ENCODE data around the gene AKAP13.
"Not testable (repeated sequence)": the region's sequence is repeated elsewhere in the genome, so short reads cannot be mapped to it uniquely, and the experiment has no call there.

The AKAP13 gene

DNA sequence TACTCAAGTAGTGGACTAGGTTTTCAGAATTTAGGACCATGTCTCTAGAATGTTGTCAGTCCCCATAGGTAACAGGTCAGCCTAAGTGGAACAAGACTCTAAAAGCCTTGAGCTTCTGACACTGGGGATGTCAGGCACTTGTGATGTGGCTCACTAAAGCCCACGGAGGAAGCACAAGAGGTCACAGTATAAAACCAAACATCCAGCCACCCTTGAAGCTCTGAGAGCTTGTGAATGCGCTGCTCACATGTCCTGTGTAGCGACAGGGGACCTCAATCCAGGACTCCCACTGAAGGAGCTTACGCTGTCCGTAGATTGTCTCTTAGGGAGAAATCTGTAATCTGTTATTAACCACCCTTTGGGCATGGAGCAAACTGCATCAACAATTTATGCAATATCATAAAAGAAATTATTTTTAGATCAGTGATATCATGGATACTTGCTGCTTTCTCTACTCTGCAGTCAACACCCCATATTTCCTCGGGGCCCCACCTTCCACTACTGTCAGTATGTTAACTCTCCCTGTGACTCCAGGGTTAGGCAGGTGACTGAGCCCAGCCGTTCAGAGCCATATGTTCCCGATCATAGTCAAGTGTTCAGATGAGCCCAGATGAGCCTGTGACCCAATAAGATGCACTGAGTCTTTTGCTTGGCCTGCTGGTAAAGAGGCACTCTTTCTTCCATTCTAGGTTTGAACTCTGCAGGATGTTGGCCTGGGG, 32.2 kb upstream of the AKAP13 start:
- DNase-seq (ENCODE audit: low spot score): not testable (repeated sequence)

DNA sequence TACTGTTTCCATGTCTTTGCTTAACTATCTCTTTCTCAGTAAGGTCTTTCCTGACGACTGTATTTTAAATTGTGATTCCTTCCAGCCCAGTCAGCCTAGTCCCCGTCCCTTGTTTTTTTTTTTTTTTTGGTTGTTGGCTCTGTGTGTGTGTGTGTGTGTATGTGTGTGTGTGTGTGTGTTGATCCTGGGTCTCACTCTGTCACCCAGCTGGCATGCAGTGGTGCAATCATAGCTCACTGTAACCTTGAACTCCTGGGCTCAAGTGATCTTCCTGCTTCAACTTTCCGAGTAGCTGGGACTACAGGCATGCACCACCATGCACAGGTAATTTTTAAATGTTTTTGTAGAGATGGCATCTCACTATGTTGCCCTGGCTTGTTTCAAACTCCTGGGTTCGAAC, 31.3 kb upstream of the AKAP13 start:
- not testable (repeated sequence) for DNase-seq (ENCODE audit: low spot score)

DNA sequence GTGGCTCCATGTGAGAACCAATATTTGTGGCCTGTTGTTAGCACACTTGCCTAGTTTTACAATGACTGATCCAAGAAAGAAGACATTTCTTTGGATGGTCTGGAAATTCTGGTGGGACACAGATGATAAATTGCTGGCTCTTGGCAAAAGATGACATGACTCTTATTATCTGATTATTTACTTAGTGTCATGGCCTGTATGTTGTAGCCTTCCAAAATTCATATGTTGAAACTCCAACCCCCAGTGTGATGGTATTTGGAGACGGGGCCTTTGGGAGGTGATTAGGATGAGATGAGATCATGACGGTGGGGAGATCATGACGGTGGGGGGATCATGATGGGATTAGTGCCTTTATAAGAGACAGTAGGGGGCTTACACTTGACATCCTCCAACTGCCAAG, 30.0 kb upstream of the AKAP13 start:
- DNase-seq (ENCODE audit: low spot score): no peak

DNA sequence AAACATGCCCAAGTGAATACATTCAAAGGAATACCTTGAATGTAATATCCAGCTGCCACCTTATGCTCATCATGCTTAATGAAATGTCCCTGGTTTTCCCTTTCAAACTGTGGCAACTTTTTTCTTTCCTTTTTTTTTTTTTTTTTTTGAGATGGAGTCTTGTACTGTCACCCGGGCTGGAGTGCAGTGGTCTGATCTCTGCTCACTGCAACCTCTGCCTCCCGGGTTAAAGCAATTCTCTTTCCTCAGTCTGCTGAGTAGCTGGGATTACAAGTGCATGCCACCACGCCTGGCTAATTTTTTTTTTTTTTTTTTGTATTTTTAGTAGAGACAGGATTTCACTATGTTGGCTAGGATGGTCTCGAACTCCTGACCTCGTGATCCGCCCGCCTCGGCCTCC, 28.9 kb upstream of the AKAP13 start:
- not testable (repeated sequence) for DNase-seq (ENCODE audit: low spot score)

DNA sequence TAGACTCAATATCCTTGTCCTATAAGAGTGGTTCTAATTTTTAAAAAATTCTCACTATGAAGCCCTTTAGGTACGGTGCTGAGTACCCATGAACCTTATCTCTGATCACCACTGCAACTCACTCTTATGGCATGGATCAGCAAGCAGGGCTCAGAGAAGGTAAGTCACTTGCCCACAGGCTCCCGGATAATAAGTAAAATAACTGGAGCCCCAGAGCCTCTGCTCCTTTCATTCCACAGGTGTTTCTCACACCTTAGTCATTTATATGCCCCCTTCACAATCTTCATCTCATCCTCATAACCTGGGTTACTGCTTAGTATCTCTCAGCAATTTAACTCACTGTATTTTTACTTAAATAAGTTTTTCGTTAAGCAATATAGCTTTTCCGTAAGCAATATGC, 28.4 kb upstream of the AKAP13 start:
- no peak for DNase-seq (ENCODE audit: low spot score)

DNA sequence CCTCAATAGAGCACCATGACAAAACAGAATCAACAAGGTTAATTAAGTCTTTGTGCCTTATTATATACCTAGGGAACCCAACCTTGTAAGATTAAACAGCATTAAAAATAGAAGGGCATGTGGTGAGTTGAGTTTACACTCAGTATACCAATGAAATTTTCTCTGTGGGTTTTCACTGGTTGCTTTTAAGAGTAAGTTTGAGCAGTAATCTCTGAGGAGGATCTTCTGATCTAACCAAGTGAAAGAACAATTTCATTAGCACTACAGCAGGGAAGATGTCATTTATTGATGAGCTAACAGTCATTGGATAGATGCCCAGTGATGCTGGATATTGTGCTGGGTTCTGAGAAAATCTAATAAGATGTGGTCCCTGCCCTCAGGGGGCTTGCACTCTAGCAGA, 26.9 kb upstream of the AKAP13 start:
- DNase-seq (ENCODE audit: low spot score): no peak

DNA sequence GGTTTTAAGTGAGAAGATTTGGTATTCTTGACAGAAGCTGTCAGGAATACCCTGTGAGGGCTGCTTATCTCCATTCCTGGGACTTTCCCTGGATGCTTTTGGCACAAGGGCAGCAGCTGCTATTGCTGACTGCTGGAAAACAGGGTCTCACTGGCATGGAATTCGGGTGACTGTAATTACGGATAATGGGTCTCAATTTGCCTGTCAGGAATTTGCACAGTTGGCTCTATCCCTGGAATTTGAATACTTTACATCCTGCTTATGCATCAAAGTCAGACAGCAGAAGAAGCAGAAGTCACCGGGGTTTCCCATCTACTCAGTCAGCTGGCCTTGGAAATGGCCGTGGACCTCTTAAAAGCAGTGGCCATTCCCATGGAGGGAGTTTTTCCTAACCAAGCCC, 25.9 kb upstream of the AKAP13 start:
- no peak for DNase-seq (ENCODE audit: low spot score)

DNA sequence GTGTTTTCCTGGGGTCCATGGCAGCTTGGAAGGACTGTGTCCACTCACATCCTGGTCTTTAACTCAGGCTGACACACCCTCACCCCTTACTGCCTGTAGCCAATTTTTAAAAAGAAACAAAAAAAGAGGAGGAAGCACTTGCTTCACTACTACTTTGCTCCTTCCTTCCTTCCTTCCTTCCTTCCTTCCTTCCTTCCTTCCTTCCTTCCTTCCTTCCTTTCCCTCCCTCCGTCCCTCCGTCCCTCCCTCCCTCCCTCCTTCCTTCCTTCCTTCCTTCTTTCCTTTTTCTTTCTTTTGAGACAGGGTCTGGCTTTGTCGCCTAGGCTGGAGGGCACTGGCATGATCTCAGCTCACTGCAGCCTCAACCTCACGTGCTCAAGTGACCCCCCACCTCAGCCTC, 25.5 kb upstream of the AKAP13 start:
- DNase-seq (ENCODE audit: low spot score): no peak

DNA sequence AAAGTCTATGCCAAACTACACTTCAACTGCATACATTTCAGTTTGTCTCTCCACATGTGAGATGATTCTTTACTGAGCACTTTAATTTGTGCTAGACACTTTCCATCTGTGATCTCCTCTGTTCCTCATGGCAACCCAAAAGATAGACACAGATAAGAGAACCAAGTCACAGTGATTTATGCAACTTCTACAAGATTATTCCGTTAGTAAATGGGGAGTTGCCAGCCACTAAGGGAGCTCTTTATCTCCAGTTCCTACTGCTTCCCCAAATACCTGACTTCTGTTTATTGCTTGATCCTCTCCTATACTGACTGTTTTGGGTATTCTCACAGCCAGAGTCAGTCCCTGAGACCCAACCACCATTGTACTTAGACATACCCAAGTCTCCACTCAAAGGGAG, 24.1 kb upstream of the AKAP13 start:
- DNase-seq (ENCODE audit: low spot score): no peak

DNA sequence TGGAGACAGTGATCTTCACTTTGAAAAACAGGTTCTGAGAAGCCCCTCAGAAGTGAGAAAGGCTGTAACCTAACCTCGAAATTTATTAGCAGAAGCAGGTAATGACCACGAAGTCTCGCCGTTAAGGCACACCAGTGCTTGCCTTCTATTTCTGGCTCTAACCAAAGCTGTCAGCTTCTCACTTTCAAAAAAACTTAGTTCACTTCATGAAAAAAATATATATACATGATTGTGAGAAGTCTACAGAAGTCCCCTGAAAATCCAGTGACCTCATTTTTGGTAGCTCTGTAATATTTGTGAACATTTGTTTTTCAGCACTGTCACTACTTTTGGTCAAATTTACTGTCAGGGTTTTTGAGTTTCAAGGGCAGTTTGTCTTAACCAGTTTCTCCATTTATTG, 19.1 kb upstream of the AKAP13 start:
- no peak for DNase-seq (ENCODE audit: low spot score)

DNA sequence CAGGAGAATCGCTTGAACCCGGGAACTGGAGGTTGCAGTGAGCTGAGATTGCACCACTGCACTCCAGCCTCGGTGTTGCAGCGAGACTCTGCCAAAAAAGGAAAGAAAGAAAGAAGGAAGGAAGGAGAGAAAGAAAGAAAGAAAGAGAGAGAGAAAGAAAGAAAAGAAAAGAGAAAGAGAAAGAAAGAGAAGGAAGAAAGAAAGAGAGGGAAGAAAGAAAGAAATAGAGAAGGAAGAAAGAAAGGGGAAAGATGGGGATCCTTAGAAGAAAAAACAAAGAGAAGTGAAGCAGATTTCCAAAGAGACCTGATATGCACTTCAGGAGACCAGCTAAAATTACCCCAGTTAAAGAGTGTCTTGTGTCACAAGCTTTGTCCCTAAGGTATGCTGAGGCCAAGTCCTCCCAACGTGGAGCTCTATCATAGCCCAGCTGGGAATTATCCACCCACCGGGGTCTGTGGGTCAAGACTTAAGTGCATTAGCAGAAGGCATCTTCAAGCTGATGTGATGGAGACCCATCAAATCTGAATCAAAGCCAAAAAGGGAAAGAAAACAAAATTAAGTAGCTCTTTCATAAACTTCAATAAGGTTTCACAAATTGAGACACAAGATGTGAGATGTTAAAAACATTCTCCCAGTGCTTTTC, 17.8 kb upstream of the AKAP13 start:
- DNase-seq (ENCODE audit: low spot score): no peak

DNA sequence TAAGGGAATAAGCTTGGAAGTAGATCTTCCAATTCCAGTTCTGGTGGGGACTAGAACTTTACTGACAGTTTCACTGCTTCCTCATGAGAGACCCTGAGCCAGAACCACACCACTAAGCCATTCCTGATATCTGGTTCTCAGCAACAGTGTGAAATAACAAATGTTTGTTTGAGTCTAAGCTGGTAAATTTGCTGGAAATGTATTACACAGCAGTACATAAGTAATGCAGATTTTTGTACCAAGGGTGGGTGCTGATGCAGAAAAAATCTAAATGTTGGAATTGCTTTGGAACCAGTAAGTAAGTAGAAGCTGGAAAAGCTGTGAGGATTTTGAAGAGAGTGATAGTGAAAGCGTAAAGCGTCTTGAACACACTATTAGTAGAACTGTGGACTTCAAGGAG, 14.4 kb upstream of the AKAP13 start:
- DNase-seq (ENCODE audit: low spot score): no peak

DNA sequence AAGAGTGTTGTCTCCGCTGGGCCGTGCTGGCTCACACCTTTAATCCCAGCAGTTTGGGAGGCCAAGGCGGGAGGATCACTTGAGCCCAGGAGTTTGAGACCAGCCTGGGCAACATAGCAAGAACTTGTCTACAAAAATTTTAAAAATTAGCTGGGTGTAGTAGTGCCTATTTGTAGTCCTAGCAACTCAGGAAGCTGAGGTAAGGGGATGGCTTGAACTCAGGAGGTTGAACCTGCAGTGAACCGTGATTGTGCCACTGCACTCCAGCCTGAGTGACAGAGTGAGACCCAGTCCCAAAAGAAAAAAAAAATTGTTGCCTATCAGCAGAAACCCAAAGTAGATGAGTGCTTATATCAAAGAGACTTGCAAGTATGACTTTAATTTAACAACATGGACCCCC, 12.7 kb upstream of the AKAP13 start:
- DNase-seq (ENCODE audit: low spot score): no peak

DNA sequence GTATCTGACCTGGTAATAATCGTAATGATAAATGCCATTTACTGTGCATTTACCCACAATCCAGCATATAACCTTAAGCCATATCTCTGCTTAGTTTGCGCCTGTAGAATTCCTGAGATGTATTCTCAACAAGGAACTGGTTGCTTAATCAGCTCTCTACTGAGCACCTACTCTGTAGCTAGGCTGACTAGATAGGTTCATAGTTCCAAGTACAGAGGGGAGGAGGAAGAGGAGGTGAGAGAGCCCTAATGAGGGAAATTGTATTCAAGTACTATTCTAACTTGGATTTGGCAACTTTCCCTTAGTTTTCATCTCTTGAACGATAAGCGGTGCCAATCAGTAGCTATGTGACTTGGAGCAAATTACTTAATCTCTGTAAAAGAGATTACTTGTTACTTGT, 5.6 kb upstream of the AKAP13 start:
- DNase-seq (ENCODE audit: low spot score): no peak

DNA sequence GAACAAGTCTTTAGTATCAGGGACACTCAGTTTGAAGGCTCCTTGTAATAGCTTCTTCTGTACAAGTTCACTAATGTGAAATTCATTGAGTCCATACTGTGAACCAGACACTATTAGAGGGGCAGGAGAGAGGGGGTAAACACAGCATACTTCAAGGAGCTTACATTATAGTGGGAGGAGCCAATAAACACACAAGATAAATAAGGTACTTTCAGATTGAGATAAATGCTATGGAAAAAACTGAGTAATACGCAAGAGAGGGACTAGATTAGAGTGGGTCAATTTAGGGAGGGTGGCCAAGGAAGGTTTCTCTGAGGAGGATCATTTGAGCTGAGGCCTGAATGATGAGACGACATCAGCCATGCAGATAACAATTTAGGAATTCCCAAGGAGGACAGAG, 3.1 kb upstream of the AKAP13 start:
- DNase-seq (ENCODE audit: low spot score): no peak

DNA sequence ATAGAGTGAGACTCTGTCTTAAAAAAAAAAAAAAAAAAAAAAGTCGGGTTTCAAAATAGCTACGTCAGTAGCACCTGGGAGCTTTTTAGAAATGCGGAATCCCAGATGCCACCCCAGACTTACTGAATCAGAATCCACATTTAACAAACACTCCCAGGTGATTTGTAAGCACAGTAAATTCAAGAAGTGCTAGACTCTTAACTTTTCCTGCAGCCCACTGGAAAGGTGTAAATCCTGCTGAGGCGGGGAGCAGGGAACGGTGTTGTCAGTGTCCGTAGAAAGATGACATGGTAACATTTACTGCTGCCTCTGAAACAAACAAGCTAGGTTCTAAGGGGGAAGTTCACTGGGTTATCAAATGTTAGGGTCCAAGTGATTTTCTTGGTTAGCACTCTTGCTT, 2.4 kb upstream of the AKAP13 start:
- DNase-seq (ENCODE audit: low spot score): no peak

DNA sequence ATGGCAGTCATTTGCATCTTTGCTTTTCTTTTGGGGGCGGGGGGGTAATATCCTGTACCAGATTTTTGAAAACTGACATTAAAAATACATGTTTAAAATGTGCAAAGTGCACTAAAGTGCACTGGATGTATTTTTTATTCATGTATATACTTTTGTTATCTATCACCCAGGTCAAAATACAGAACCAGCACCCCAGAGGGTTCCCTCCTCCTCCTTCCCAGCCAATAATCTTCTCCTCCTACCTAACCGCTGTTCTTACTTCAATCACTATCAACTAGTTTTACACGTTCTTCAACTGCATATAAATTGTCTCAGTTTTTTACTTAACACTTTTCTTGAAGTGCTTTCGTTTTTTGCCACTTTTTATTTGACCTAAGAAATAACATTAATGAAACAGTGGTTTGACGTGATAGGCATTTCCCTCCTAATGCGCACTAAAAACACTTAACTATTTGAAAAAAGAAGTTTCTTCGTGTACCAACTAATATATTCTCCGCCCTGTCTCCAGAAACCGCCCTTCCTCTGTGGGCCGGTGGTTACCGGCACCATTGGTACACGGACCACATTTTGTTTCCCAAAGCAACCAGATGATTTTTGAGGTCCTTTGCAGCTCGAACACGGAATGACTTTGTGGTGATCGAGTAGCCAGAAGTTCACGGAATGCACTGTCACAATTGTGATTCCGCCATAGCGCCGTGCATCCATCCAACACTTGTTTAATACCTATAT, 836 bp upstream of the AKAP13 start:
- no peak for DNase-seq (ENCODE audit: low spot score)

DNA sequence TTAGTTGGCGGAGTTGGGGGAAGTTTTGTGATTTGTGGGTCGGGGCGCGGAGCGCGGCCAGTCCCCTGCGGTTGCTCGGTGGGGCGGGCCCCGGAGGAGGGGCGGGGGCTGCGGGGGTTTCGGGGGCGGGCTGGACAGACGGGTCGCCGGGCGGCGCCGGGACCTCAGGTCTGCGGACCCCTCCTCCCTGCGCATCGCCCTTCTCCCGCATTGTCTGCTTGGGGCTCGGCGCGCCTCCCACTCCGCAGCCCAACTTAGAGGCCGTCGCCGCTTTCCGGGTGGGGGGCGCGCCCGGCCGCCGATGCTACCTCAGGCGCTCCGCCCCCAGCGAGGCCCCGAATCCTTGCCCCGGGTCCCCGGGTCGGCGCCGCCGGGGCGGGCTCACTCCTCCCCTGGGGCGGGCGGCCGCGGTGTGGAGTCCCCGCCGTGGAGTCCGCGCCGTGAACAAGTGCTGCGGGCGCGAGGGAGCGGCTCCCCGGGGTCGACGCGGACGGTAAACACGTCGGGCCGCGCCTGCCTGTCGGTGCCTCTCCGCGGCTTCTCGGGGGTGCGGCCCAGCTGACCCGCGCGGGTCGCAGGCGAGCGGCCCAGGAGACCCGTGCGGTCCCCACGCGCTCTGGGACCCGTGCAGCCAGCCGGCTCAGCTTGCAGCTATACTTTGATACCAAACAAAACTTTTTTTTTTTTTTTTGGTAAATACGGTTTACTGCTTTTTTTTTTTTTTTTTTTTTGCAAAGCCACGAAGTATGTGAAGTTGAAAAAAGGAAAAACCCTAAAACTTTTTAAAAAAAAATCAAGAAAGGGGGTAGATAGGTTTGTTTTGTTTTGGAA, 624 bp downstream of the AKAP13 start:
- DNase-seq (ENCODE audit: low spot score): no peak

DNA sequence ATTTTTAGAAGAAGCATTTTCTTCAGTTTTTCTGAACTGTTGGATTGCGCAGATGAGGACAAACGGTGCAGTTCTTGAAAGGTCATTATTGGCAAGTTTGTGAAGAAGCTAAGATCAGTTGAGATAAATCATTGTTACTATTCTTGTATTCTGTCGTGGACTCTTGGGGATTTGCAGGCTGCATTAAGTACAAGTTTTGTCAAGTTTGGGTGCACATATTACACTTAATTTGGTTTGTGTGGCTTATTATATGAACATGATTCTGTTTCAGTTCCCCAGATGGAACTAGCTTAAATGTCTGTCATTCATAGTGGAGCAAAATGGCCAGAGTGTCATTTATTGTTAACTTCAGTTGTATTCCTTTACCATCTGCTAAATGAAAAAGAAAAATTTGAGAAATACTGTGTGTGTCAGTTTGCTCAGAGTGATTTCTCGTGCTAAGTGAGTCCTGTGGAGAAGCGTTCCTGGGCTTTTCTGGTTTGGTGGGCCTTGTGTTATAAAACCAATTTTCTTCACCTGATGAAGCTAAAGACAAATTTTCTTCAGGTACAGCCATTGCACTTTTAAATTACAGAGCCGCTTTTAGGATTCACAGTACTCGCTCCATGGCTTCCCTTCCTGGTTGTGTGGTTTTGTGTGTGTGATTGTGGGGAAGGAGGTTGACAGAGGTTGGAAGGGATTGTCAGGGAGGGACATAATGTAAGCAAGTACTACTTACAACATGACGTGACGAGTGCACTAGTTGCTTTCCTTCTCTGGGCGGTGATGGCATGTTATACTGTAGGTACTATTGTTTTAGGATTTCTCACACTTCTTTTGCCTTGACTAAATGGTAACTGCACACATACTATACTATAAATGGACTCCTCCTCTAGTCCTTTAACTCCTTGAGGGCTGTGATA, 1.7 kb downstream of the AKAP13 start:
- no peak for DNase-seq (ENCODE audit: low spot score)

DNA sequence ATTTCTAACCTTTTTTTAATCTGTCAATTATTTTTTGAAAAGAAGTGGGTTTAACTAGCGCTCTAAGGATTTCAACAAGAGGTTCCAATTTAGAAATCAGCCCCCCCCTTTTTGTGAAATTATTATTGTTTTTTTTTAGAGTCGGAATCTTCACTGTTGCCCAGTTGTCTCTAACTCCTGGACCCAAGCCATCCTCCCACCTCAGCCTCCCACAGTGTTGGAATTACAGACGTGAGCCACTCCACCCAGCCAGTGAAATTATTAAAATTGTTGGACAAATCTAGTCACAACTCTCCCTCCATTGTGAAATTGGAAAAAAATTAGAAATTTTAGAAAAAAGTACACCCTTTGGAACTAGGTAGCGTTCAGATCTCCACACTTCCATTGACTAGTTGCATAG, 2.5 kb downstream of the AKAP13 start:
- no peak for DNase-seq (ENCODE audit: low spot score)

DNA sequence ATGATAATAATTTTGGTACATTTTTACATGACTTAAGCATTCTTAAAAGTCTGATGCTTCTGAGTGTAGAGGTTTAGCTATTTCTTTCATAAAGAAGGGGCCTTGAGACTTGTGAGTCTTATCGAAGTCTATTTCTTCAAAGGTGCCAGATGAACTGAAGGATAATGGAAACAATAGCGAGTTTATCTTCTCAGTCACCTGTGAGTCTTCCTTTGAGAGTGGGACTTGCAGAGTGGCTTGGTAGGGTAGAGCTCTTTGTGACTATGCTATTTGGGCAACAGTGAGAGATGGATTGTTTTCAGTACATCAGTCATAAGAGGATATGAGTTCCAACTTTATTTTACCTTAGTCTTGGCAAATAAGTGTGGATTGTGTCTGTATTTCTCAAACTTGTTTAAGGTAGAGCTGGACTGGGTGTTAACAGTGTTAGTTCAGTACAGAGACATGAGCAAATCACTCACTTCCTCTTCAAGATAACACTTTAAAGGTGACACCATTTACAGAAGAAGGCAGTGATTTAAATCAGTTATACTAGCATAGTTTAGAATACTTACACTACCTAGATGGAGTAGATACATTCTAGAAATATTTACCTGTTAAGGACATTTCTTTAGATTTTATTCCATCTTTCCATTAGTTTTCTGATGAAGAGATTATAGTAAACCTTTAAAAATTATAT, 3.2 kb downstream of the AKAP13 start:
- DNase-seq (ENCODE audit: low spot score): no peak
